GM21737 (cell line): ENCODE data around the gene INTS1.

Experiments used
- ATAC-seq: cut with Tn5 transposase; IDR thresholded peaks from one replicate; pipeline ENCODE4 v1.9.1; 2021; ENCODE audit warnings: mild to moderate bottlenecking, moderate library complexity; ENCODE audit not compliant: unreplicated experiment

The INTS1 gene

GRCh38 chr7:1508277-1508758, 4.1 kb upstream of the INTS1 start:
- no peak for ATAC-seq

DNA sequence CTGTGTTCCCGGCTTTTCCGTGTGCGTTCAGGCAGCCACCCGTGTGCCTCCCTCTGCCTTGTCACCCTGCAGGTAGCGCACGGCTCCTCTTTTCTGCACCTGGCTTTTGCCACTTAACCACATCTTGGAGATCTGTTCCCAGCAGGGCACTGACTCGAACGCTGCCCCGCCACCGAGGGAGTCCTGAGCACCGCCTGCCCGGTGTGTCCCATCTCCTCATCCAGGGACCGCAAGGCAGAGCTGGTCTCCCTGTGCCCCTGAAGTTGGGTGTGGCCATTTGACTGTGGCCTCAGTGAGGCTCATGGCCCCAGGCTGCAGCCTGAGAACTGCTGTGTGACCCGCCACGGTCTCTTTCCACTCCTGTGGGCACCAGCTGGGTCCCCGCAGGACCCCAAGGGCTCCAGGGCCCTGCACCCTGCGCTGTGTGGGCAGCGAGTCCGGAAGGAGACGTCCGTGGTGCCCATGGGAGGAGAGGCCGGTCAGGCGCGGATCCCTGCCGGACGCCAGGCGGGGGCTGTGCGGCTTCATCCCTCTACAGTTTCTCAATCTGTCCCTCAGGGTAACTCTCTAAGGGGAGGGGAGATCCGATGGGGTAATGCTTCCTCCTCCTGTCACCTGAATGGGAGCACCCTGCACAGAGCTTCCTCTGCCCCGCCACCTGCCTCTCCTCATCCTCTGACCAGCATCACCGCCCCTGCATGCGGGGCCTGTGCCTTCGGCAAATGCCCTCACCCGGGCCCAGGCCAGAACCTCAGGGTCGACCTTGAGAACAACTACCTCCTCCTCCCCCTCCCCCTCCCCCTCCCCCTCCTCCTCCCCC, 1.8 kb upstream of the INTS1 start:
- no peak for ATAC-seq

GRCh38 chr7:1503390-1503789, 799 bp downstream of the INTS1 start:
- ATAC-seq = no peak

- ATAC-seq = no peak
These were observed 1.3 kb downstream of the INTS1 start for GRCh38 chr7:1502845-1503244.

DNA sequence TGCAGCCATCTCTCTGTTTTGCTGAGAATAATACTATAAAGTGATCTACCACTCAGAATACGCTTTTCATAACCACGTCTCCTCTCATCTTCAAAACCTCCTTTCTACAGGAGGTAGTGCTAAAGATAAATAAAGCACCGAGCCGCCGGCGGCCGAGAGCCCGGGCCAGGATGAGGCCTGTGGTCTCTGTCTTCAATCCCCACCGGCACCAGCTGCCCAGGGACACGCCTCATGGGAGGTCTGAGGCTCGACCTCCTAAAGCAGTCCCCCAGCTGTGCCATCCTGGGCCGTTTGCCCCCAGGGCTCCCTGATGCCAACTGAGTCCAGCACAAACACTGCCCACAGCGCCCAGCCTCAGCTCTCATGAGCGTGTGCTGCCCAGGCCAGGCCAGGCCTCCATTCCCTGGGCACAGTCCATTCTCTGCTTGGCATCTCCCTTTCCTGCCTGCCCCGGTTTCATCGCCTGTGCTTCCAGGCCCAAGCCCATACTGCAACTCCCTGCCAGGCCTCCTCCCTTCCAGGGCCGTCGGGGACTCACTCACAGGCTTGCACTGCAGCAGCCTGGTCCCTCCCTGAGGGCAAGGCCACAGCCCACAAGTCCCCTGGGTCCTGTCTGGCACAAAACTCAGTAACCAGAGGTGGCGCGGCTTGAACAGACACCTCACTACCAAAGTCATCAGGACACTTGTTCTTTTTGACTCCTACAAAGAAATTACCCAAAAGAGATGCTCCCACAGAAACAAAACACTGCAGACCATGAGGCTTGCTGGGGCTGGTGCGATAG, 2.5 kb downstream of the INTS1 start:
- ATAC-seq = no peak

GRCh38 chr7:1500064-1500807, 4.0 kb downstream of the INTS1 start:
- ATAC-seq = no peak

DNA sequence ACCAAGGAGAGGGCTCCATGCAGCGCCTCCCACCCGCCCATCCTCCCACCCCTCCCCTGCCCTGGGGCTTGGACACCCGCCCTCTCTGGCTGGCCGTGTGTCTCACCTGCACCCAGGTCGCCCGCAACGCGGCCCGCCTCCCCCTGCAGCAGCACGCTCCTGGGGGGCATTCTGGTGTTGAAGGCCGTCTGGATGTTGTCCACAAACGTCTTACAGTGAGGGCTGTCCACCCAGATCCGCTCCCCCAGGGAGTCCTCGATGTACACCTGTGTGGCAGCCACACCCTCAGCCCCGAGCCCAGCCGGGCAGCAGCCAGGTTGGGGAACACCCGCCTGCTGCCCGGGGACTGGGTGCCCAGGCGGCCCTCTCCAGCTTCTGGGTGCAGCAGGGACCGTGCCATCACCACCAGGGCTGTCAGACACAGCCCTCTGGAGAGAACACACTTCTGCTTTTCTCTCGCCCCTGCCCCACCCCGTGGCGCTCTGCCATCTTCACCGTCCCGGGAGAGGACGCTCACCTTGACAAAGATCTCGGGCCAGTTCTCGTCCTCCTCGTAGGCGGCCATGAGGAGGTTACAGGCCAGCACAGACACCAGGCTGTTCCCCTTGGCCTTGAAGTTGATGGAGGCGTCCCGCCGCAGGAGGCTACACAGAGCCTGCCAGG, 4.7 kb downstream of the INTS1 start:
- no peak for ATAC-seq

DNA sequence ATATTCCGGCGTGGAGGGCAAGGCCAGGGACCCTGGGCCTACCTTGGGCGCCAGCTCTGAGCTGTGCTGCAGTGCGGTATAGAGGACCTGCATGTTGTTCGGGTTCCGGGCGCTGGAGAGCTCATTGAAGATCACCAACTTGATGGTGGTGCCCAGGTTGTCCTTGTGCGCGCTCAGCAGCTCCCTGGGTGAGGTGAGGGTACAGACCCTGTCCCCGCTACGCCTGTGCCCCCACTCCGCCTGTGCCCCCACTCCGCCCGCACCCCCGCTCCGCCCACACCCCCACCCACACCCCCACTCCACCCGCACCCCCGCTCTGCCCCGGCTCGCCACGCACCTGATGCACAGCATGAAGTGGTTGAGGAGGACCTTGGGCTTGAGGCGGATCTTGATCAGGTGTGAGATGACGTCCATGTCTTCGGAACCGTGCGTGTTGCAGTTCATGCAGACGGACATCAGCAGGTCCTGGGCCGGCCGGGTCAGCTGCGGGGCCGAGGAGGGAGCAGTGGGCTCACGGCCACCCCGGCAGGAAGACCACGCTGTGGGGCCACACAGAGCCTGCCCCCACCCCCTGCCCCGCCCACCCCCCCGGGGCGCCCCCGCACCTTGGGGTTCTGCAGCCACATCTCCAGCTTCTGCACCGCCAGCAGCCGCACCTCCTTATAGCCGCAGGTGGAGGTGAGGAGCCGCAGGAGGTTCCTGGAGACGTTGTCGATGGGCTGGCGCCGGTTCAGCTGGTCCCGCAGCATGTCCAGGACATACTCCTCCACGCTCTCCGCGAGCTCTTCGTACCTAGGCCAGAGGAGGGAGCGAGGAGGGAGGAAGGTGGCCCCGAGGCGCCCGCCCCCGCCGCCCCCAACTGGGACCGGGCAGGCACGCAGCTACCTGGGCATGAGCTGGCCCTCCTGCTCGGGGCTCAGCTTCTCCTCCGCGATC, 5.6 kb downstream of the INTS1 start:
- no peak for ATAC-seq

DNA sequence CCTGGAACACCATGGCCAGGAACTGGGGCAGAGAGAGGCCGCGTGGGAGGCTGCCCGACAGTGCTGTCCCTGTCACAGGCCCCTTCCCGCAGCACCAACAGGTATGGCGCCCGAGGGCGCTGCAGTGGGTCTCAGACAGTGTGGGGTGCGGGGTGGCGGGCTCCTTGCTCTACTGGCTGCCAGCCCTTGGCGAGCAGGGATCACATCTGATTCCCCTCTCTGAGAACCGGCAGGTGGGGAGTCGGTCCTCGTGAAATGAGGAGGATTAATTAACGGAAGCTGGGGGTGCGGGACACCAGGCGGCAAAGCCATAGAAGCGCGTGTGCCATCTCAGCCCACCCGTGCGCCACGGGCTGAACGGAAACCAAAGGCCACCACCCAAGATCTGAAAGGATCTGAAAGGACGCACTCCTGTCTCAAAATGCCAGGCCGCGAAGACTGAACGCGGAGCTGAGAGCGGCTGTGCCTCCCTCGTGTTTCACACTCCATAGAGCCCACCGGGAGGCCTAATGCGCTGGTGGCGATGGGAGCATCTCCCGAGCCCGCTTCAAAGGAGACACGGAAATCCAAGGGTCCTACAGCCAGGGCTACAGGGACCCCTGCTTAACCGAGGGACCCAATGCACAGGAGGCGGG, 6.8 kb downstream of the INTS1 start:
- no peak for ATAC-seq

- no peak for ATAC-seq
These were observed 7.5 kb downstream of the INTS1 start for GRCh38 chr7:1496531-1497292.

DNA sequence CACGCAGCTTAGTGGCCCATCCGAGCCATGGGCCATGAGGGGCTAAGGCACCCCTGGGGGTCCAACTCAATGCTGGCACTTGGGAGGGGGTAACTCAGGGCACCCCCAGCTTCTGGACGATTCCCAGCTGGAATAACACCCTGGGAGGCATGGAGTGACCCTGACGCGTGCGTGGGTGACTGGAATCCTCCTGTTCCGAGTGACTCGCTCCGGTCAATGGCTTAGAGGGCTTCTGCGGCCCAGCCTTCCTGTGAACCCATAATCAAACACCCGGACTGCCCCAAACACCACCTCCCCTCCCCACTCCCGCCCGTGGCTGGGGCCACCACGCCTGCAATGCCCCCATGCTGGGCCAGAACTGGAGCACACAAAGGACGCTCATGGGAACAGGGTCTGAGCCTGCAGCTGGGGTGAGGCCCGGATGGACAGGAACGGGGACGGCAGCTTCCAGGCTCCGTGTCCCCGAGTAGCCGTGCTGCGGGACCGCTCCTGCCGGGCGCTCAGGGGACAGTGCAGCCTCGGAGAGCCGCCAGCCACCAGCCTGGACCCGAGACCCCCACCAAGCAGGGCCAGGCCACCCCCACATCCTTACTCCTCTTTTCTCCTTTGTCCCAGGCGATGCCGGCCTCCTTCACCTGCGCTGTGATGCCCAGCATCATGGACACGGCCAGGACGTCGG, 8.5 kb downstream of the INTS1 start:
- ATAC-seq = no peak

GRCh38 chr7:1494866-1495563, 9.2 kb downstream of the INTS1 start:
- ATAC-seq = no peak

GRCh38 chr7:1494447-1494846, 9.7 kb downstream of the INTS1 start:
- ATAC-seq = no peak

- ATAC-seq = no peak
These were observed 10.6 kb downstream of the INTS1 start for GRCh38 chr7:1493571-1493970.

- no peak for ATAC-seq
These were observed 11.1 kb downstream of the INTS1 start for GRCh38 chr7:1493129-1493528.

- ATAC-seq = no peak
These were observed 11.5 kb downstream of the INTS1 start for GRCh38 chr7:1492640-1493039.

DNA sequence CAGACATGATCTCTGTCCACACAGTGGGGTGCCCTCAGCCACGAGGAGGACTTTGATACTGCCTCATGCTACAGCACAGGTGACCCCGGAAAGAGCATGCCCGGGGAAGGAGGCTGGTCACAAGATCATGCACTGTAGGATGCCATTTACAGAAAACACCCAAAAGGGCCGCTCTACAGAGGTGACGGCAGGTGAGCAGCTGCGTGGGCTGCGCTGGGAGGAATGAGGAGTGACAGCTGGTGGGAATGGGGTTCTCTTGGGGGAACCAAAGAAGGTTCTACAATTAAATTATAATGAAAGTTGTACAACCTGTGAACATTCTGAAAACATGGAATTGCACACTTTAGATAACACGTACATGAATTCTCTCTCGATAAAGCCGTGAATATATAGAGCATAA, 12.0 kb downstream of the INTS1 start:
- ATAC-seq = no peak
